Naive thymus-derived CD8-positive, alpha-beta T cell (primary cell): ENCODE results near the gene GPATCH4. TPM values are rescaled to one million over a fixed set of nuclear protein-coding genes. Genes with fewer than 3 reads are reported as not detected.
"Not testable (repeated sequence)": the region's sequence is repeated elsewhere in the genome, so short reads cannot be mapped to it uniquely, and the experiment has no call there.

Source experiments
- ATAC-seq, 2 donors: fragments of 150-1000 bp; cut with Tn5 transposase in 1 of 2; sonication (Bioruptor Pico), chemical (Tn5 transposase) in 1 of 2; 1 replicate in 1 of 2; 2 replicates in 1 of 2; pipeline ENCODE4 v1.10.0; 2021; ENCODE audit warnings: mild to moderate bottlenecking in 2 of 2, moderate library complexity in 2 of 2
- POLR2A ChIA-PET: fragments of 350-600 bp; sonication (Branson Sonifier 250); formaldehyde crosslinking; loops from one replicate; lab custom pipeline; 2021; ENCODE audit warnings: antibody characterized with exemption; lab: Charles Lee
- DNase-seq, 10 donors: peaks; one replicate each; pipeline versions ENCODE4 v3.0.0 to v3.0.0-alpha.2; 2020 to 2022
- H3K27ac Mint-ChIP-seq, 10 donors: one replicate each; pipeline ENCODE4 v1.8.0; 2020 to 2022; ENCODE audit warnings: mild to moderate bottlenecking in 10 of 10, mixed read lengths in 10 of 10, moderate library complexity in 4 of 10, inconsistent platforms in 1 of 10
- H3K27me3 Mint-ChIP-seq, 5 donors: one replicate each; pipeline ENCODE4 v1.8.0; 2021 to 2022; ENCODE audit warnings: mixed read lengths in 5 of 5
- H3K36me3 Mint-ChIP-seq, 3 donors: one replicate each; pipeline ENCODE4 v1.8.0; 2020 to 2022; ENCODE audit warnings: mixed read lengths in 3 of 3, mild to moderate bottlenecking in 2 of 3, inconsistent platforms in 1 of 3
- H3K4me1 Mint-ChIP-seq, 4 donors: one replicate each; pipeline ENCODE4 v1.8.0; 2021 to 2022; ENCODE audit warnings: mixed read lengths in 4 of 4
- H3K4me3 Mint-ChIP-seq, 10 donors: one replicate each; pipeline ENCODE4 v1.8.0; 2020 to 2022; ENCODE audit warnings: mild to moderate bottlenecking in 10 of 10, mixed read lengths in 10 of 10, moderate library complexity in 6 of 10, inconsistent platforms in 1 of 10
- H3K9me3 Mint-ChIP-seq, 9 donors: one replicate each; pipeline ENCODE4 v1.8.0; 2020 to 2022; ENCODE audit warnings: mixed read lengths in 9 of 9, mild to moderate bottlenecking in 3 of 9, inconsistent platforms in 1 of 9, moderate library complexity in 1 of 9
- polyA plus RNA-seq, 3 donors: library from polyadenylated mRNA; unstranded; fragments of 300-500 nt; fragmentation: Illumina TruSeq; gene quantifications; one replicate each; pipeline ENCODE4 v1.2.3, GENCODE V29; 2021
- total RNA-seq, 8 experiments: library from RNA in 2 of 8; stranded (reverse) in 2 of 8; gene quantifications; one replicate each; pipeline ENCODE4 v1.2.3 and lab custom pipeline; 2021 to 2026

GPATCH4 gene
- total and polyA plus RNA-seq, 5 experiments from 2014 or later, result 27.3 to 70.4 (median 44.2) TPM

GRCh38 chr1:156608036-156608674, 6.9 kb upstream of the GPATCH4 start:
- peaks cover 4 to 15% (median 13%) of the 10 kb centered on the region in 4 donors for H3K4me1 Mint-ChIP-seq
- no peak overlapping the region for H3K4me3 Mint-ChIP-seq

GRCh38 chr1:156607344-156607743, 6.1 kb upstream of the GPATCH4 start:
- ATAC-seq, H3K9me3 Mint-ChIP-seq: not testable (repeated sequence)

More at GRCh38 chr1:156608036-156608674, 6.9 kb upstream of the GPATCH4 start:
- Mint-ChIP-seq H3K36me3 (no peaks in the 10 kb centered on the region), H3K27me3 (peaks cover 5 to 13% (median 8%) of the 10 kb centered on the region in 5 donors), H3K9me3 (no peaks in the 10 kb centered on the region), H3K27ac (peak overlapping the region in 3 of 10 donors; percentile 39 to 64 (median 39))
- ATAC-seq (peak; percentile 96 to 97), DNase-seq (peak in 9 of 10 donors; percentile 48 to 83 (median 68))
- POLR2A ChIA-PET, result interaction anchor here (1.0 to 1.8 kb wide), 13 partner anchors 8 to 222 kb away, joined by 3 to 9 read pairs (median 4); partner anchors contain the start of genes MEF2D, NAXE and TTC24

GRCh38 chr1:156602557-156602993, 1.3 kb upstream of the GPATCH4 start:
- H3K4me3 Mint-ChIP-seq, result peak overlapping the region; percentile 8 to 84 (median 64)
- peaks cover 0 to 16% (median 0%) of the 10 kb centered on the region in 3 donors for H3K36me3 Mint-ChIP-seq
- no peaks in the 10 kb centered on the region for H3K27me3 Mint-ChIP-seq
- H3K4me1 Mint-ChIP-seq, result peaks cover 13 to 42% (median 38%) of the 10 kb centered on the region in 4 donors
- POLR2A ChIA-PET, result interaction anchor here (1.0 to 3.4 kb wide), 4 partner anchors 11 to 102 kb away, joined by 3 to 28 read pairs (median 6); partner anchors contain the start of genes MEF2D and NAXE
- H3K9me3 Mint-ChIP-seq, result no peaks in the 10 kb centered on the region
- DNase-seq (peak in 1 of 10 donors; percentile 35), ATAC-seq (no peak)
- peak overlapping the region in 8 of 10 donors; percentile 40 to 91 (median 84) for H3K27ac Mint-ChIP-seq

More at GRCh38 chr1:156607344-156607743, 6.1 kb upstream of the GPATCH4 start:
- DNase-seq, H3K36me3 Mint-ChIP-seq, H3K27ac Mint-ChIP-seq, POLR2A ChIA-PET, H3K4me3 Mint-ChIP-seq, H3K27me3 Mint-ChIP-seq: not testable (repeated sequence)
- H3K4me1 Mint-ChIP-seq, result peaks cover 7 to 21% (median 19%) of the 10 kb centered on the region in 4 donors

GRCh38 chr1:156601892-156602291, 613 bp upstream of the GPATCH4 start:
- peaks cover 0 to 23% (median 4%) of the 10 kb centered on the region in 3 donors for H3K36me3 Mint-ChIP-seq
- peak in 1 of 2 donors; percentile 13 for ATAC-seq
- H3K27ac Mint-ChIP-seq, result peak overlapping the region; percentile 91 to 100 (median 96)
- H3K4me1 Mint-ChIP-seq, result peaks cover 16 to 41% (median 36%) of the 10 kb centered on the region in 4 donors
- DNase-seq, result no peak
- H3K27me3 Mint-ChIP-seq, result no peaks in the 10 kb centered on the region
- H3K4me3 Mint-ChIP-seq, result peak overlapping the region; percentile 82 to 100 (median 100)
- POLR2A ChIA-PET, result interaction anchor here (0.7 to 3.4 kb wide), 8 partner anchors 10 to 243 kb away, joined by 3 to 28 read pairs (median 6); partner anchors contain the start of genes MEF2D and NAXE
- no peaks in the 10 kb centered on the region for H3K9me3 Mint-ChIP-seq

- DNase-seq (no peak), ATAC-seq (peak; percentile 6 to 20)
- no peaks in the 10 kb centered on the region for H3K27me3 Mint-ChIP-seq
- peak overlapping the region; percentile 82 to 100 (median 100) for H3K4me3 Mint-ChIP-seq
- POLR2A ChIA-PET, result interaction anchor here (0.6 to 3.4 kb wide), 8 partner anchors 8 to 144 kb away, joined by 3 to 28 read pairs (median 6); partner anchors contain the start of gene NAXE
- H3K9me3 Mint-ChIP-seq, result no peaks in the 10 kb centered on the region
- peaks cover 0 to 33% (median 7%) of the 10 kb centered on the region in 3 donors for H3K36me3 Mint-ChIP-seq
- H3K4me1 Mint-ChIP-seq, result peaks cover 18 to 41% (median 36%) of the 10 kb centered on the region in 4 donors
- peak overlapping the region; percentile 91 to 100 (median 96) for H3K27ac Mint-ChIP-seq
Observed at GRCh38 chr1:156600733-156601121, 552 bp downstream of the GPATCH4 start.

GRCh38 chr1:156599811-156600210, 1.5 kb downstream of the GPATCH4 start:
- DNase-seq, result peak in 1 of 10 donors; percentile 29
- POLR2A ChIA-PET, result interaction anchor here (0.8 to 3.4 kb wide), 8 partner anchors 8 to 316 kb away, joined by 3 to 28 read pairs (median 4); partner anchors contain the start of genes MEF2D, NAXE and TMEM79

GRCh38 chr1:156598731-156599432, 2.4 kb downstream of the GPATCH4 start:
- Mint-ChIP-seq H3K27ac (peak overlapping the region in 8 of 10 donors; percentile 43 to 91 (median 56)), H3K4me3 (peak overlapping the region in 4 of 10 donors; percentile 9 to 100 (median 28)), H3K27me3 (no peaks in the 10 kb centered on the region), H3K4me1 (peaks cover 25 to 45% (median 41%) of the 10 kb centered on the region in 4 donors), H3K9me3 (no peaks in the 10 kb centered on the region), H3K36me3 (peaks cover 2 to 44% (median 7%) of the 10 kb centered on the region in 3 donors)
- no peak for ATAC-seq
- POLR2A ChIA-PET, result interaction anchor here (0.6 to 3.4 kb wide), 8 partner anchors 7 to 141 kb away, joined by 3 to 28 read pairs (median 4); partner anchors contain the start of genes MEF2D and NAXE
- no peak for DNase-seq

More at GRCh38 chr1:156599811-156600210, 1.5 kb downstream of the GPATCH4 start:
- Mint-ChIP-seq H3K4me1 (peaks cover 25 to 45% (median 40%) of the 10 kb centered on the region in 4 donors), H3K4me3 (peak overlapping the region in 8 of 10 donors; percentile 82 to 100 (median 98)), H3K27ac (peak overlapping the region in 9 of 10 donors; percentile 8 to 100 (median 91)), H3K36me3 (peaks cover 2 to 42% (median 7%) of the 10 kb centered on the region in 3 donors), H3K9me3 (no peaks in the 10 kb centered on the region), H3K27me3 (no peaks in the 10 kb centered on the region)
- ATAC-seq, result peak; percentile 30 to 75

GRCh38 chr1:156598125-156598524, 3.2 kb downstream of the GPATCH4 start:
- DNase-seq (no peak), ATAC-seq (no peak)
- H3K4me3 Mint-ChIP-seq, result no peak overlapping the region
- POLR2A ChIA-PET, result interaction anchor here (0.6 to 1.1 kb wide), 4 partner anchors 17 to 137 kb away, joined by 3 to 4 read pairs (median 4); no protein-coding TSS in a partner anchor
- peaks cover 2 to 44% (median 7%) of the 10 kb centered on the region in 3 donors for H3K36me3 Mint-ChIP-seq
- peak overlapping the region in 1 of 10 donors; percentile 47 for H3K27ac Mint-ChIP-seq
- no peaks in the 10 kb centered on the region for H3K9me3 Mint-ChIP-seq
- peaks cover 25 to 47% (median 41%) of the 10 kb centered on the region in 4 donors for H3K4me1 Mint-ChIP-seq
- no peaks in the 10 kb centered on the region for H3K27me3 Mint-ChIP-seq

- Mint-ChIP-seq H3K27ac (peak overlapping the region in 6 of 10 donors; percentile 9 to 65 (median 38)), H3K36me3 (peaks cover 2 to 44% (median 7%) of the 10 kb centered on the region in 3 donors), H3K4me3 (no peak overlapping the region), H3K27me3 (no peaks in the 10 kb centered on the region), H3K4me1 (peaks cover 24 to 45% (median 33%) of the 10 kb centered on the region in 4 donors), H3K9me3 (no peaks in the 10 kb centered on the region)
- ATAC-seq, result no peak
- DNase-seq, result no peak
- POLR2A ChIA-PET, result interaction anchor here (0.6 to 1.2 kb wide), 3 partner anchors 8 to 91 kb away, joined by 3 to 10 read pairs (median 6); no protein-coding TSS in a partner anchor
Observed at GRCh38 chr1:156596426-156596825, 4.9 kb downstream of the GPATCH4 start.

- POLR2A ChIA-PET, result interaction anchor here (1.2 kb wide), 1 partner anchor 90 kb away, joined by 10 read pairs; no protein-coding TSS in a partner anchor
- DNase-seq (no peak), ATAC-seq (no peak)
- no peak overlapping the region for H3K4me3 Mint-ChIP-seq
- H3K4me1 Mint-ChIP-seq, result peaks cover 21 to 42% (median 26%) of the 10 kb centered on the region in 4 donors
- no peaks in the 10 kb centered on the region for H3K27me3 Mint-ChIP-seq
- peak overlapping the region in 7 of 10 donors; percentile 6 to 85 (median 26) for H3K27ac Mint-ChIP-seq
- H3K36me3 Mint-ChIP-seq, result peaks cover 2 to 44% (median 7%) of the 10 kb centered on the region in 3 donors
- no peaks in the 10 kb centered on the region for H3K9me3 Mint-ChIP-seq
Observed at GRCh38 chr1:156595016-156595415, 6.3 kb downstream of the GPATCH4 start.

GRCh38 chr1:156594190-156594589, 7.1 kb downstream of the GPATCH4 start:
- DNase-seq (no peak), ATAC-seq (no peak)
- H3K9me3 Mint-ChIP-seq, result no peaks in the 10 kb centered on the region
- H3K36me3 Mint-ChIP-seq, result peaks cover 2 to 42% (median 7%) of the 10 kb centered on the region in 3 donors
- peak overlapping the region in 4 of 10 donors; percentile 7 to 36 (median 9) for H3K27ac Mint-ChIP-seq
- H3K27me3 Mint-ChIP-seq, result no peaks in the 10 kb centered on the region
- peaks cover 18 to 36% (median 23%) of the 10 kb centered on the region in 4 donors for H3K4me1 Mint-ChIP-seq
- POLR2A ChIA-PET, result interaction anchor here (1.0 to 3.5 kb wide), 4 partner anchors 11 to 102 kb away, joined by 3 to 37 read pairs (median 20); partner anchors contain the start of gene MEF2D
- H3K4me3 Mint-ChIP-seq, result peak overlapping the region in 1 of 10 donors; percentile 65
